Stomach (tissue), 9 donors: ENCODE measurements around the gene METTL6. TPM values are rescaled to one million over a fixed set of nuclear protein-coding genes. Genes with fewer than 3 reads are reported as not detected.

Experiments used
- DNase-seq, 2 donors: peaks; one replicate each; pipeline versions ENCODE4 v3.0.0 to v3.0.0-alpha.2; 2013 to 2019
- H3K27ac ChIP-seq, 5 donors: fragments of 200-600 bp in 4 of 5; sonication (generic) in 4 of 5; one replicate each; pipeline ENCODE4 v1.5.1; 2013 to 2019; ENCODE audit warnings: mild to moderate bottlenecking in 1 of 5, moderate library complexity in 1 of 5
- H3K27me3 ChIP-seq, 3 donors: fragments of 200-600 bp; sonication (generic); one replicate each; pipeline ENCODE4 v1.5.1; 2017 to 2019; ENCODE audit warnings: mixed run types in 1 of 3
- H3K36me3 ChIP-seq, 4 donors: fragments of 200-600 bp; sonication (generic); 1 replicate in 3 of 4; 2 replicates in 1 of 4; pipeline ENCODE4 v1.5.1; 2016 to 2019
- H3K4me1 ChIP-seq, 4 donors: fragments of 200-600 bp; sonication (generic); one replicate each; pipeline ENCODE4 v1.5.1; 2016 to 2019
- H3K4me3 ChIP-seq, 4 donors: fragments of 200-600 bp; sonication (generic) in 3 of 4; one replicate each; pipeline ENCODE4 v1.5.1; 2016 to 2019; ENCODE audit warnings: mild to moderate bottlenecking in 1 of 4
- H3K9me3 ChIP-seq, 4 donors: fragments of 200-600 bp; sonication (generic); one replicate each; pipeline ENCODE4 v1.5.1; 2016 to 2019
- EP300 ChIP-seq: sonication (generic); formaldehyde crosslinking; IDR thresholded peaks from one replicate; pipeline ENCODE4 v1.6.1; 2017; ENCODE audit warnings: antibody characterized with exemption
- POLR2A ChIP-seq, 4 donors: fragments of 450-650 bp; IDR thresholded peaks; one replicate each; pipeline ENCODE4 v1.6.1; 2016; ENCODE audit warnings: antibody characterized with exemption in 4 of 4, control low read depth in 2 of 4, mild to moderate bottlenecking in 1 of 4, moderate library complexity in 1 of 4
- POLR2AphosphoS5 ChIP-seq, 3 donors: sonication (generic); formaldehyde crosslinking; IDR thresholded peaks; one replicate each; pipeline ENCODE4 v1.6.1; 2016; ENCODE audit warnings: antibody characterized with exemption in 3 of 3
- WGBS, 5 donors: extraction: QIAGEN DNeasy Blood & Tissue Kit in 3 of 5; methylation state at CpG; one replicate each; pipeline versions ENCODE4 v1.1.5 to v1.1.7; 2013 to 2018; 5-methylcytosine and 5-hydroxymethylcytosine counted together
- intact Hi-C: fragments of 100-400 bp; cut with DNase I; formaldehyde crosslinking; loops from one replicate; pipeline ENCODE4 v1.15.1; 2023; ENCODE audit warnings: low total_unique reads
- polyA plus RNA-seq, 3 donors: library from polyadenylated mRNA; stranded (reverse); fragments of 200-250 nt; gene quantifications; one replicate each; pipeline ENCODE4 v1.2.3, GENCODE V29; 2013
- total RNA-seq, 5 donors: library from RNA; depleted of rRNA; stranded (reverse); fragments of >200 nt; gene quantifications; one replicate each; pipeline versions ENCODE4 v1.1.0 to v1.2.3, GENCODE V29; 2014 to 2016
- TF ChIP-seq, protein P1 (sequence below), 7 experiments: fragments of 450-650 bp in 4 of 7; fragments of 200-600 bp in 3 of 7; sonication (generic) in 3 of 7; IDR thresholded peaks; one replicate each; pipeline ENCODE4 v1.5.1; 2016 to 2019; ENCODE audit warnings: antibody characterized with exemption in 7 of 7, control low read depth in 2 of 7, mild to moderate bottlenecking in 1 of 7
- donor health status: healthy with polysubstance abuse.
- donor health status: Bipolar disorder and iron deficiency.
- donor health status: healthy.

Gene METTL6
- total and polyA plus RNA-seq, 8 donors: 0.29 to 35.8 (median 6.9) TPM

DNA sequence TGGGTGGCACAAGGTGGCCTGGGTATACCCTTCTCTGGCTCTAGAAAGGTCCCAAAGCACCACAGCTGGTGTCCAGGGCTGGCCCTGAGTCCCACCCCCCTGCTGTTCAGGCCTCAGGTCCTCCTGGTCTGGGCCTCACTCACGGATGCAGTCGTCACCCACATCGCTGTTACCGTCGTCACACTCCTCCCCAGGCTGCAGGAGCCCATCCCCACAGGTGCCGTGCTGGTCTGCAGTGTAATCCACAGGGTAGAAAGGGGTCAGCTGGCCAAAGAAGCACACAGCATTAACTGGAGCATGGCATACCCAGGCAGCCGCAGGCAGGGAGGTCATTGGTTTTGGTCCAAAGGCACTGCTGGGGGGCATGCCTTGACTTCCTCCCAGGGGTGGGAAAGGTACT lies 28.4 kb upstream of the METTL6 start:
- TF ChIP-seq POLR2A (IDR thresholded peaks at IDR 0.05) (no peak), POLR2AphosphoS5 (IDR thresholded peaks at IDR 0.05) (no peak), EP300 (no peak)
- TF ChIP-seq, protein P1, sequence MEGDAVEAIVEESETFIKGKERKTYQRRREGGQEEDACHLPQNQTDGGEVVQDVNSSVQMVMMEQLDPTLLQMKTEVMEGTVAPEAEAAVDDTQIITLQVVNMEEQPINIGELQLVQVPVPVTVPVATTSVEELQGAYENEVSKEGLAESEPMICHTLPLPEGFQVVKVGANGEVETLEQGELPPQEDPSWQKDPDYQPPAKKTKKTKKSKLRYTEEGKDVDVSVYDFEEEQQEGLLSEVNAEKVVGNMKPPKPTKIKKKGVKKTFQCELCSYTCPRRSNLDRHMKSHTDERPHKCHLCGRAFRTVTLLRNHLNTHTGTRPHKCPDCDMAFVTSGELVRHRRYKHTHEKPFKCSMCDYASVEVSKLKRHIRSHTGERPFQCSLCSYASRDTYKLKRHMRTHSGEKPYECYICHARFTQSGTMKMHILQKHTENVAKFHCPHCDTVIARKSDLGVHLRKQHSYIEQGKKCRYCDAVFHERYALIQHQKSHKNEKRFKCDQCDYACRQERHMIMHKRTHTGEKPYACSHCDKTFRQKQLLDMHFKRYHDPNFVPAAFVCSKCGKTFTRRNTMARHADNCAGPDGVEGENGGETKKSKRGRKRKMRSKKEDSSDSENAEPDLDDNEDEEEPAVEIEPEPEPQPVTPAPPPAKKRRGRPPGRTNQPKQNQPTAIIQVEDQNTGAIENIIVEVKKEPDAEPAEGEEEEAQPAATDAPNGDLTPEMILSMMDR (IDR thresholded peaks at IDR 0.05): no peak

DNA sequence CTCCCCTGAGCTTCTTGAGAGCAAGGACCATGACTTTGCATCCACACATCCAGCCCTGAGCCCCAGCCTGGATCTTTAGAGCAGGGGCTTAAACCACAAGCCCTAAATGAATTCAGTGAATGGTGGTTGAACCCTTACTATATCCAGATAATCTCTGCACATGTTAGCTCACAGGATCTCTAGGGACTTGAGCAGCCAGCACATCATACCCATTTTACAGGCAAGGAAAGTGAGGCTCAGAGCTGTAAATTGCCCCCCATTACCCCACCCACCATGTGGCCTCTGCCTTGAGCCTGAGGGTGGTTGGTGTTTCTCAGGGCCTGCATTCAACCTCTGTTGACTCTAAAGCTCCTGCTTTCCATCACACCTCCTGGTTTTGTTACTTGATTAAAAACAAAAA lies 27.6 kb upstream of the METTL6 start:
- intact Hi-C loops: no loop called here
- Histone ChIP-seq H3K27me3 (no peaks in the 10 kb centered on the region), H3K4me3 (no peak overlapping the region), H3K27ac (no peak overlapping the region), H3K9me3 (no peaks in the 10 kb centered on the region), H3K36me3 (peaks cover 0 to 49% (median 19%) of the 10 kb centered on the region in 4 donors), H3K4me1 (no peaks in the 10 kb centered on the region)
- DNase-seq: no peak
- TF ChIP-seq EP300 (no peak), POLR2A (IDR thresholded peaks at IDR 0.05) (no peak), POLR2AphosphoS5 (IDR thresholded peaks at IDR 0.05) (no peak)
- TF ChIP-seq, protein P1 (IDR thresholded peaks at IDR 0.05): no peak

More for the DNA sequence above, 28.4 kb upstream of the METTL6 start:
- Histone ChIP-seq H3K36me3 (peaks cover 0 to 41% (median 12%) of the 10 kb centered on the region in 4 donors), H3K27me3 (no peaks in the 10 kb centered on the region), H3K9me3 (no peaks in the 10 kb centered on the region), H3K27ac (no peak overlapping the region), H3K4me1 (peaks cover 0 to 4% (median 0%) of the 10 kb centered on the region in 4 donors), H3K4me3 (no peak overlapping the region)
- DNase-seq: no peak
- 93 to 96% (median 94%) methylated on average over 6 to 7 of the region's 7 CpGs for WGBS, 5 donors
- intact Hi-C loops: no loop called here

DNA sequence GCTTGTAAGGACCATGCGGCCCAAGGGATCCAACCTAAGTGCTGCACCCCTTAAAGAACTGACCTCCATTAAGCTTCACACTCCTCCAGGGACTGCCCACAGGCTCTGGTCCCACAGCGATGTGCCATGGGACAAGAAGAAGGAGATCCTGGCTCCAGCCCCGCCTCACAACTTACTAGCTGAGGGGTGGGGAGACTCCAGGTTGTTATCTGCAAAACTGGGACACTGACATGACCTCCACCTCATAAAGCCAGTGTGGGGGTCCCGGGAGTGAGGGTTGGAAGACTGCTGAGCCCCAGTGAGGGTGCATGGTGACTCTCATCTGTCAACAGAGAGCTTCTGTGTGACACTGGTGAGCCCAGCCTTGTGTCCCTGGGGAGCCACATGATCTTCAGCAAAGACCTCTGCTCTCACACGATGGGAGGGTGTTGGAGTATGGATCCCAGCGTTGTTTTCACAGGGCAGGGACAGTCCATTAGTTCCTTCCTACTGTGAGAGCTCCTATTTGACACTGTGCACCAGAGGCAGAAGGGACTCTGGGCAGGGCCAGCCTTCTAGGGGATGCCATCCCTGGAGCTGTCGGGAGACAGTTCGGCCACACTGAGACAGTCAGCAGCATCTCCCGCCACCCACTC lies 26.8 kb upstream of the METTL6 start:
- DNase-seq: no peak
- Histone ChIP-seq H3K36me3 (peaks cover 0 to 57% (median 21%) of the 10 kb centered on the region in 4 donors), H3K4me3 (no peak overlapping the region), H3K27ac (no peak overlapping the region), H3K27me3 (no peaks in the 10 kb centered on the region), H3K9me3 (no peaks in the 10 kb centered on the region), H3K4me1 (no peaks in the 10 kb centered on the region)
- 76 to 84% (median 79%) methylated on average over 7 to 9 of the region's 9 CpGs for WGBS, 5 donors
- no peak for TF ChIP-seq POLR2A (IDR thresholded peaks at IDR 0.05)
- TF ChIP-seq, protein P1 (IDR thresholded peaks at IDR 0.05): no peak
- no peak for TF ChIP-seq EP300
- no peak for TF ChIP-seq POLR2AphosphoS5 (IDR thresholded peaks at IDR 0.05)
- intact Hi-C loops: no loop called here

DNA sequence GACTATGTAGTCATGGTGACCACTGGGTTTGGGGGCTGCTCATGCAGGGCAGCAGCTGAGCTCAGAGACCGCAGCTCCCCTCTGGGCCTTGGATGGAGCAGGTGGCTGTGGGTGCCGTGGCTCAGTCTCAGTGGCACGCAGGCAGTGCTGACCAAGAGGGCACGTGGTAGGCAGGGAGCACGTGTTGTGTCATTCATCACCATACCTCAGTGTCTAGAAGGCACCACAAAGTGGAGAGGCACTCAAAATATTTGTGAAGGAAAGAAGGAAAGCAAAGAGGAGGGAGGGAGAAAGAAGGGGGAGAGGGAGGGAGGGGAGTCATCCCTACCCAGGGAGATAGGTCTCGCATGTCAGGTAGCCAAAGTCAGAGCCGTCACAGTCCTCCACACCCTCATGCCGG lies 26.2 kb upstream of the METTL6 start:
- H3K4me1 ChIP-seq: no peaks in the 10 kb centered on the region
- intact Hi-C loops: no loop called here
- 80 to 97% (median 92%) methylated on average over 8 of the region's 8 CpGs for WGBS, 5 donors
- TF ChIP-seq, protein P1 (IDR thresholded peaks at IDR 0.05): no peak
- no peak for TF ChIP-seq POLR2A (IDR thresholded peaks at IDR 0.05)
- no peak for TF ChIP-seq EP300
- TF ChIP-seq POLR2AphosphoS5 (IDR thresholded peaks at IDR 0.05): no peak
- no peaks in the 10 kb centered on the region for H3K9me3 ChIP-seq
- H3K27me3 ChIP-seq: no peaks in the 10 kb centered on the region
- H3K27ac ChIP-seq: no peak overlapping the region
- peaks cover 0 to 57% (median 21%) of the 10 kb centered on the region in 4 donors for H3K36me3 ChIP-seq
- DNase-seq: no peak
- H3K4me3 ChIP-seq: no peak overlapping the region
